ENCODE data around the gene KCNC3.

GRCh38 chr19:50268041-50268440 is 61.1 kb downstream of the KCNC3 start:
- TF ChIP-seq CTCF (IDR thresholded peaks at IDR 0.05) (no peak), ZFX (IDR thresholded peaks at IDR 0.05; ENCODE audit: borderline replicate concordance) (no peak)
